GM19238 (cell line): Measurements from ENCODE around the gene CTCFL.

Experiments used
- DNase-seq: peaks from one replicate; pipeline ENCODE4 v3.0.0; 2011; ENCODE audit warnings: low spot score; ENCODE audit not compliant: insufficient read length

CTCFL gene

GRCh38 chr20:57448764-57449354 is 76.1 kb downstream of the CTCFL start:
- no peak for DNase-seq
